GM19452 (cell line): ENCODE measurements around the gene ZKSCAN3.
"Not testable (repeated sequence)": the region's sequence is repeated elsewhere in the genome, so short reads cannot be mapped to it uniquely, and the experiment has no call there.

Experiments
- ATAC-seq: cut with Tn5 transposase; IDR thresholded peaks from one replicate; pipeline ENCODE4 v1.9.1; 2021; ENCODE audit not compliant: unreplicated experiment

Gene ZKSCAN3

GRCh38 chr6:28349892-28350737 is at the start of gene ZKSCAN3:
ZKSCAN3 (plus strand) TSS chr6:28349947; CDS start chr6:28359587, 9,640 bp downstream.
- ATAC-seq: peak; percentile 92

- ATAC-seq: peak; percentile 91
These were observed 46.2 kb upstream of the ZKSCAN3 start for GRCh38 chr6:28303570-28303969.

GRCh38 chr6:28306363-28306762 is 43.4 kb upstream of the ZKSCAN3 start:
- not testable (repeated sequence) for ATAC-seq

- no peak for ATAC-seq
These were observed 38.5 kb upstream of the ZKSCAN3 start for GRCh38 chr6:28311139-28311823.

GRCh38 chr6:28312939-28313338 is 36.8 kb upstream of the ZKSCAN3 start:
- no peak for ATAC-seq

GRCh38 chr6:28315628-28316027 is 34.1 kb upstream of the ZKSCAN3 start:
- no peak for ATAC-seq

- not testable (repeated sequence) for ATAC-seq
These were observed 31.9 kb upstream of the ZKSCAN3 start for GRCh38 chr6:28317866-28318265.

- ATAC-seq: no peak
These were observed 27.1 kb upstream of the ZKSCAN3 start for GRCh38 chr6:28322661-28323060.

GRCh38 chr6:28323813-28324424 is 25.8 kb upstream of the ZKSCAN3 start:
- ATAC-seq: no peak

- ATAC-seq: no peak
These were observed 23.3 kb upstream of the ZKSCAN3 start for GRCh38 chr6:28326371-28326948.

- ATAC-seq: no peak
These were observed 19.7 kb upstream of the ZKSCAN3 start for GRCh38 chr6:28330041-28330440.

GRCh38 chr6:28333047-28333446 is 16.7 kb upstream of the ZKSCAN3 start:
- ATAC-seq: no peak

GRCh38 chr6:28333599-28334018 is 16.1 kb upstream of the ZKSCAN3 start:
- ATAC-seq: no peak

GRCh38 chr6:28334286-28335039 is 15.3 kb upstream of the ZKSCAN3 start:
- ATAC-seq: no peak

GRCh38 chr6:28335040-28335563 is 14.6 kb upstream of the ZKSCAN3 start:
- no peak for ATAC-seq

GRCh38 chr6:28335564-28336283 is 14.0 kb upstream of the ZKSCAN3 start, which contains the start of gene ZSCAN31:
ZSCAN31 (minus strand) TSS chr6:28336148; CDS start chr6:28329683, 6,465 bp downstream.
- ATAC-seq: peak; percentile 81

- peak; percentile 35 for ATAC-seq
These were observed 13.2 kb upstream of the ZKSCAN3 start for GRCh38 chr6:28336284-28337120.

GRCh38 chr6:28337121-28337520 is 12.6 kb upstream of the ZKSCAN3 start:
- no peak for ATAC-seq
